Suprapubic skin (tissue), 3 donors: ENCODE results near the gene CYTH1.

Experiments used
- CTCF ChIP-seq, 2 donors: fragments of 200-600 bp in 1 of 2; fragments of 450-650 bp in 1 of 2; sonication (generic) in 1 of 2; IDR thresholded peaks; one replicate each; pipeline ENCODE4 v1.5.1; 2016 to 2019; ENCODE audit warnings: antibody characterized with exemption in 2 of 2, mild to moderate bottlenecking in 1 of 2, moderate library complexity in 1 of 2
- EP300 ChIP-seq: sonication (generic); formaldehyde crosslinking; IDR thresholded peaks from one replicate; pipeline ENCODE4 v1.6.1; 2017; ENCODE audit warnings: antibody characterized with exemption
- POLR2A ChIP-seq, 2 donors: fragments of 450-650 bp; IDR thresholded peaks; one replicate each; pipeline ENCODE4 v1.6.1; 2017; ENCODE audit warnings: antibody characterized with exemption in 2 of 2, mild to moderate bottlenecking in 2 of 2, moderate library complexity in 2 of 2

GRCh38 chr17:78652913-78653312, 129.2 kb downstream of the CYTH1 start:
- TF ChIP-seq EP300: no peak
- TF ChIP-seq CTCF (IDR thresholded peaks at IDR 0.05): no peak
- no peak for TF ChIP-seq POLR2A (IDR thresholded peaks at IDR 0.05)
